IPS-11a (cell line): ENCODE measurements around the gene AMOTL2.

Source experiments
- H3K4me3 ChIP-seq: one replicate; pipeline ENCODE4 v1.5.1; 2013; ENCODE audit warnings: low read depth, low read length, control low read depth

The AMOTL2 gene

GRCh38 chr3:134366928-134367811 lies 7.1 kb downstream of the AMOTL2 start:
- no peak overlapping the region for H3K4me3 ChIP-seq

DNA sequence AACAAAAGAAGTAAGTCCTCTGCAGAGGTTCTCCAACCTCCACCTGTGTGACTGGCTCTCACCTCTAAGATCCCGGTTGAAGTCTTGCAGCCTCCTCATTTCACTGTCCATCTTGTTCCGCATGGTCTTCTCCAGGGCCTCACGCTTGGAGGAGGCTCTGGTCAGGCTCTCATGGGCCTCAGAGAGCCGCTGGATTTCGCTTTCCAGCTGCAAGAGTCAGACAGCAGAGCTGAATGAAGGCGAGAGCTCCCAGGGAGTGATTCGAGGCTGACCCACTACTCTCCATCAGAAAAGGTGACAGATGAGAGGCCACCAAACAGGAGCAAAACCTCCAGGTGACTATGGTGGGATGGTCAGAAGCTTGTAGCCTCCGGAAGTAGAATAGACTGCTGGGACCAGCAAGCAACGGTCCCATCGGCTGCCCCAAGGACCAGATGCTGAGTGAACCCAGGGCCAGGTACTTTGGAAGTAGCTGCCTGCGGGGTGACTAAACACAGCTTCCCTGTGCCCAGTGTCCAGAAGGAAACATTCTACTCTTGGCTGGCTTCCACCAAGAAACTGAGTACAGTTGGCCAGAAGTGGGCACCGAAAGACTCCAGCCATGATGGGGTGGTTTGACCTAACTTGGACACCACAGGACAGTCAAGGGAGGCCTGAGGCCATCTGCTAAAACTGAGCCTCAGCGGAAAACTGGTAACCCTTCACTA lies 7.9 kb downstream of the AMOTL2 start:
- no peak overlapping the region for H3K4me3 ChIP-seq

DNA sequence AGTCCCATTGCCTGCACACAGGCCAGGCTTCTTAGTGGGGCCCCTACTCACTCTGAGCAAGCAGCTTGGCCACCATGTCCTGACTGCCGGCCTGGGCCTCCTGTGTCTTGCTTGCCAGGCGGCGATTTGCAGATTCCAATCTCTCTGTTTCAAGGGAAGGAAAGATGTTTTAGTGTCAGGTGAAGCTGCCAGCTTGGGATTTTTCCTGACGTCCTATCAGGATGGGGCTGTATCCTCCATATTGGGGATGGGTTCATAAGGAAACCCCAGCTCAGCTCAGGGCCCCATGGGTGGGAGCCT lies 8.5 kb downstream of the AMOTL2 start:
- no peak overlapping the region for H3K4me3 ChIP-seq

- no peak overlapping the region for H3K4me3 ChIP-seq
These were observed 9.1 kb downstream of the AMOTL2 start for GRCh38 chr3:134364936-134365765.

DNA sequence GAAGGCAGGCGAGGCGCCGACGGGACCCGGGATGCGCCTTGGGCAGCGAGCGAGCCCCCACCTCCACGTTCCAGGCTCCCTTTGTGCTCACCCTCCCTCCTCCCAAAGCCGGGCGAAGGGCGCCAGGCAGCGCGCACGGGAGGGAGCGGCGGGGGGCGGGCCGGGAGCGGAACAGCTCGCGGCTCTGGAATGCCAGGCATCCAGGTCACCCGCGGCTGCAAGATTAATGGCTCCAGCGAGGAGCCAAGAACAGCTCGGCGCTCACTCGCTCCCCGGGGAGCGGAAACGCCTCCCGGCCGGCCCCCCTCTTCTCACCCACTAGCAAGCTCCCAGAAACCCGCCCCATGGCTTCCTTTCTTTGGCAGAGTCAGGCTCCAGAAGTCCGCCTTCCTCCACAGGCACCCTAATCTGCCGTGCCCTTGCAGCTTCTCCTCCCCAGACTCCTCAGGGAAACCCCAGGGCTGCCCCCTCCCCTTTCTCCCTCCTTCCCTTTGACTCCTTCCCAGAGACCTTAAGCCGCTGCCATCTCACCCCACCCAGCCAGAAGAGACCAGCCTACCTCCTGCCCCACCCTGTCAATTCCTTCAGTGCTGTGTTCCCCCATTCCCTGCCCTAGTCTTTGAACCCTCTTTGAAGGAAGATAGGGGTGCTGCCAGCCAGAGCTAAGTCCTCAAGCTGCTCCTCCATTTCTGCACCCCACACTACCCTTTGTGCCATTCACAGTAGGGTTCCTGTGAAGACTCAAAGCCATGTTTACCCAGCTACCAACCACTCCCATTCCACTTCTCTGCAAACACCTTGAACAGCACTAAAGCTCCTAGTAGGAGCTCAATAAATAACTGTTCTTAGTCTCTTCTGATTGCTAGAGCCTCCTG lies 9.9 kb downstream of the AMOTL2 start:
- H3K4me3 ChIP-seq, result no peak overlapping the region

- H3K4me3 ChIP-seq, result no peak overlapping the region
These were observed 10.9 kb downstream of the AMOTL2 start for GRCh38 chr3:134363381-134363755.

- H3K4me3 ChIP-seq, result no peak overlapping the region
These were observed 11.4 kb downstream of the AMOTL2 start for GRCh38 chr3:134362670-134363380.

DNA sequence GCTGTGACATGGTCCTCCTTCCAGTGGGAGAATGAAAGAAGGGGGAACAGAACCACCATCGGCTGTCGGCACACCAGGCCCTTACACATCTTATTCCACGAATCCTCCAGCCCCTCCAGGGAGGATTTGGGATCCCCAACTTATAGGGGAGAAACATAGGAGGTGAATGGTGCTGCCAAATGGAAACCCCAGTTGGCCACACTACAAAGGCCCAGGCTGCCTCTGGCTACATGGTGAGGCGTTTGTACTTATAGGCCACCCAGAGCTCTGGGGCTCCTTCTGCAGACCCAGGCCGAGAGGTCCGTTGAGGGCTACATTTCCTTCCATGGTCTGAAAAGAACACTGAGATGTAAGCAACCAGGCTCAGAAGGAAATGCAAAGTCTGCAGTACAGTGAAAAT lies 12.0 kb downstream of the AMOTL2 start:
- no peak overlapping the region for H3K4me3 ChIP-seq

DNA sequence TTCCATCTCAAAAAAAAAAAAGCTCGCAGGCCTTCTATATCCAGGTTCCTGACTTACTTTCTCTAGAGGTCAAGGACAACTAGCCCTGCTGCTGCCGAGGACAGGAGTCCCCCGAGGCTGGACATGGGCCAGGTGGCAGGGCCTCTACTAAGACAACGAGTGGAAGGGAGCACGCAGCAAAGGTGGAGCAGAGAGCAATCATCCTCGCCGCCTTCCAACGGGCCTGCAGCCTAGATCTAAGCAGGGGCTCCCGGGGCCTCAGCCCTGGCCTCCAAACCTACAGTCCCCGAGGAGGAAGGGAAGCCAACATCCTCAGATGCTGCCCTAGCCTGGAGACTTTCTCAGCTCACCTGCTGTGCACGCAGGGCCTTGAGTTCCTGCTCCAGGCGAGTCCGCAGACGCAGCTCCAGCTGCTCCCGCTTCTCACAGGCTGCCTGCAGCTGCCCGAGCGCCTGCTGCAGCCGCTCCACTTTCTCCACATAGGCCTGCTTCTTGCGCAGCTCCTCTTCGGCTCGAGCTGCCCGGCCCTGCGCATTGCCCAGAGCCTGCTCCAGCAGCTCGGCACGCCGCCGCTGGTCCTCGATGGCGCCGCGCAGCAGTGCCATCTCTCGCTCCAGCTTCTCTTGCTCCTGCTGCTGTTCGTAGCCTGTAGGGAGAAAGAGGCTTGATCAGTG lies 12.9 kb downstream of the AMOTL2 start:
- H3K4me3 ChIP-seq, result no peak overlapping the region

GRCh38 chr3:134360046-134360445 lies 14.2 kb downstream of the AMOTL2 start:
- no peak overlapping the region for H3K4me3 ChIP-seq

GRCh38 chr3:134359121-134360010 lies 14.9 kb downstream of the AMOTL2 start:
- no peak overlapping the region for H3K4me3 ChIP-seq

GRCh38 chr3:134357914-134358811 lies 16.1 kb downstream of the AMOTL2 start:
- no peak overlapping the region for H3K4me3 ChIP-seq

- H3K4me3 ChIP-seq, result no peak overlapping the region
These were observed 16.9 kb downstream of the AMOTL2 start for GRCh38 chr3:134357261-134357913.

GRCh38 chr3:134356411-134357040 lies 17.7 kb downstream of the AMOTL2 start:
- no peak overlapping the region for H3K4me3 ChIP-seq

GRCh38 chr3:134355416-134355815 lies 18.8 kb downstream of the AMOTL2 start:
- H3K4me3 ChIP-seq, result no peak overlapping the region

GRCh38 chr3:134354612-134355251 lies 19.5 kb downstream of the AMOTL2 start:
- H3K4me3 ChIP-seq, result no peak overlapping the region
